Neural progenitor cell (in vitro differentiated cells): ENCODE data around the gene COLEC11. TPM values are rescaled to one million over a fixed set of nuclear protein-coding genes. Genes with fewer than 3 reads are reported as not detected.
A peak's percentile ranks its signal among the peaks of the same experiment; 100 is the strongest.

ENCODE experiments used
- DNase-seq: peaks from one replicate; pipeline ENCODE4 v3.0.0-alpha.2; 2016; ENCODE audit warnings: low spot score
- H2AFZ ChIP-seq: fragments of 200-600 bp; sonication (generic); replicated peaks from 2 replicates; pipeline ENCODE4 v1.6.1; 2016; ENCODE audit warnings: antibody characterized with exemption
- H3F3A ChIP-seq: fragments of 200-600 bp; sonication (generic); 2 replicates; pipeline ENCODE4 v1.6.1; 2016; ENCODE audit warnings: antibody characterized with exemption, low read depth
- H3K27ac ChIP-seq: fragments of 200-600 bp; sonication (generic); 2 replicates; pipeline ENCODE4 v1.5.1; 2016; ENCODE audit warnings: mild to moderate bottlenecking
- H3K27me3 ChIP-seq: fragments of 200-600 bp; sonication (generic); 2 replicates; pipeline ENCODE4 v1.6.1; 2016; ENCODE audit warnings: mild to moderate bottlenecking, moderate library complexity
- H3K36me3 ChIP-seq: fragments of 200-600 bp; sonication (generic); 2 replicates; pipeline ENCODE4 v1.5.1; 2016
- H3K4me1 ChIP-seq: fragments of 200-600 bp; sonication (generic); 2 replicates; pipeline ENCODE4 v1.6.1; 2016; ENCODE audit warnings: mixed run types
- H3K4me2 ChIP-seq: fragments of 200-600 bp; sonication (generic); 2 replicates; pipeline ENCODE4 v1.6.1; 2016
- H3K4me3 ChIP-seq: fragments of 200-600 bp; sonication (generic); 2 replicates; pipeline ENCODE4 v1.5.1; 2016
- H3K79me2 ChIP-seq: fragments of 200-600 bp; sonication (generic); 2 replicates; pipeline ENCODE4 v1.6.1; 2016; ENCODE audit warnings: low read depth
- H3K9ac ChIP-seq: fragments of 200-600 bp; sonication (generic); 2 replicates; pipeline ENCODE4 v1.6.1; 2016
- H3K9me3 ChIP-seq: fragments of 200-600 bp; sonication (generic); 2 replicates; pipeline ENCODE4 v1.5.1; 2016; ENCODE audit warnings: low read depth
- H4K20me1 ChIP-seq: fragments of 200-600 bp; sonication (generic); 2 replicates; pipeline ENCODE4 v1.6.1; 2016; ENCODE audit warnings: low read depth
- H3K27ac Mint-ChIP-seq: 3 replicates; pipeline ENCODE4 v1.8.0; 2021; ENCODE audit warnings: mixed read lengths
- H3K27me3 Mint-ChIP-seq: 2 replicates; pipeline ENCODE4 v1.8.0; 2022; ENCODE audit warnings: low read depth, mild to moderate bottlenecking, inconsistent platforms, moderate library complexity, mixed read lengths; ENCODE audit not compliant: insufficient read depth
- H3K36me3 Mint-ChIP-seq: 3 replicates; pipeline ENCODE4 v1.8.0; 2021; ENCODE audit warnings: mixed read lengths
- H3K4me1 Mint-ChIP-seq: 3 replicates; pipeline ENCODE4 v1.8.0; 2021; ENCODE audit warnings: mixed read lengths
- H3K4me3 Mint-ChIP-seq: 3 replicates; pipeline ENCODE4 v1.8.0; 2021; ENCODE audit warnings: mild to moderate bottlenecking, moderate library complexity, mixed read lengths
- H3K9me3 Mint-ChIP-seq: 3 replicates; pipeline ENCODE4 v1.8.0; 2020; ENCODE audit warnings: mixed read lengths
- EZH2 ChIP-seq: fragments of 200-600 bp; sonication (generic); IDR thresholded peaks from 2 replicates; pipeline ENCODE4 v1.6.1; 2017; ENCODE audit warnings: antibody characterized with exemption, mild to moderate bottlenecking, moderate library complexity
- EZH2phosphoT487 ChIP-seq: fragments of 200-600 bp; sonication (generic); IDR thresholded peaks from 2 replicates; pipeline ENCODE4 v1.6.1; 2017; ENCODE audit warnings: antibody characterized with exemption
- total RNA-seq: library from RNA; depleted of rRNA; stranded (reverse); fragments of >200 nt; gene quantifications from 2 replicates; pipeline ENCODE4 v1.2.3, GENCODE V29; 2015; ENCODE audit warnings: low replicate concordance
- TF ChIP-seq, protein P1 (sequence below): fragments of 200-600 bp; sonication (generic); IDR thresholded peaks from 2 replicates; pipeline ENCODE4 v1.5.1; 2017; ENCODE audit warnings: antibody characterized with exemption, mild to moderate bottlenecking

Gene COLEC11
- total RNA-seq, 1 donor from 2014 or later, result not detected

DNA sequence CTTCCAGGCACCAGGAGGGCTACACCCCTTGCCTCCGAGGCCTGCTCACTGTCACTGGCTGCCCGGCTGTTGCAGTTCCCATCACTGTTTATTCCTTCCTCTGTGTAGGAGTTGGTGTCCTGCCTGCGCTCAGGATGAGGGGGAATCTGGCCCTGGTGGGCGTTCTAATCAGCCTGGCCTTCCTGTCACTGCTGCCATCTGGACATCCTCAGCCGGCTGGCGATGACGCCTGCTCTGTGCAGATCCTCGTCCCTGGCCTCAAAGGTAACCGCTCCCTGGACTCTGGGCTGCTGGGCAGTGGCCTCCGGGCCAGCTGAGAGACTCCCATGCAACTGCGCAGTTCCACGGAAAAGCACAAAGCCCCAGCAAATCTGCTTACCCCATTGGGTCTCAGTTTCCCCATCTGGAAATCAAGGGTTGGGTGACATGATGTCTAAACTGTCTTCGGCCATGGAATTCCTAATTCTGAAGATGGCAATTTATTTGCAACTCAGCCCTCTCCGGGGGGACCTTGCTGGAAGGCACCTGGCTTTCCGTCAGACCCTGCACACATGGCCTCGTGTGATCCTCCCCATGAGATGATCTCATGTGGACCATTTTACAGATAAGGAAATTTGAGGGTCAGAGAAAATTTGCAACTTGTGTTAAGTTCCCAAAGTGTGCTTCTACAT is 9.4 kb downstream of the COLEC11 start:
- Histone ChIP-seq H3K4me3 (no peak overlapping the region), H3K4me1 (no peaks in the 10 kb centered on the region), H2AFZ (no peak overlapping the region), H3K79me2 (no peaks in the 10 kb centered on the region), H3K9me3 (no peaks in the 10 kb centered on the region), H4K20me1 (no peaks in the 10 kb centered on the region), H3K27ac (no peak overlapping the region), H3K27me3 (peaks cover 31% of the 10 kb centered on the region), H3K4me2 (no peak overlapping the region), H3K36me3 (no peaks in the 10 kb centered on the region), H3K9ac (no peak overlapping the region), H3F3A (no peaks in the 10 kb centered on the region)
- Mint-ChIP-seq H3K27me3 (peaks cover 9% of the 10 kb centered on the region), H3K36me3 (no peaks in the 10 kb centered on the region), H3K4me3 (no peak overlapping the region), H3K9me3 (no peaks in the 10 kb centered on the region), H3K27ac (no peak overlapping the region), H3K4me1 (peaks cover 20% of the 10 kb centered on the region)
- DNase-seq, result no peak
- no peak for TF ChIP-seq EZH2phosphoT487

DNA sequence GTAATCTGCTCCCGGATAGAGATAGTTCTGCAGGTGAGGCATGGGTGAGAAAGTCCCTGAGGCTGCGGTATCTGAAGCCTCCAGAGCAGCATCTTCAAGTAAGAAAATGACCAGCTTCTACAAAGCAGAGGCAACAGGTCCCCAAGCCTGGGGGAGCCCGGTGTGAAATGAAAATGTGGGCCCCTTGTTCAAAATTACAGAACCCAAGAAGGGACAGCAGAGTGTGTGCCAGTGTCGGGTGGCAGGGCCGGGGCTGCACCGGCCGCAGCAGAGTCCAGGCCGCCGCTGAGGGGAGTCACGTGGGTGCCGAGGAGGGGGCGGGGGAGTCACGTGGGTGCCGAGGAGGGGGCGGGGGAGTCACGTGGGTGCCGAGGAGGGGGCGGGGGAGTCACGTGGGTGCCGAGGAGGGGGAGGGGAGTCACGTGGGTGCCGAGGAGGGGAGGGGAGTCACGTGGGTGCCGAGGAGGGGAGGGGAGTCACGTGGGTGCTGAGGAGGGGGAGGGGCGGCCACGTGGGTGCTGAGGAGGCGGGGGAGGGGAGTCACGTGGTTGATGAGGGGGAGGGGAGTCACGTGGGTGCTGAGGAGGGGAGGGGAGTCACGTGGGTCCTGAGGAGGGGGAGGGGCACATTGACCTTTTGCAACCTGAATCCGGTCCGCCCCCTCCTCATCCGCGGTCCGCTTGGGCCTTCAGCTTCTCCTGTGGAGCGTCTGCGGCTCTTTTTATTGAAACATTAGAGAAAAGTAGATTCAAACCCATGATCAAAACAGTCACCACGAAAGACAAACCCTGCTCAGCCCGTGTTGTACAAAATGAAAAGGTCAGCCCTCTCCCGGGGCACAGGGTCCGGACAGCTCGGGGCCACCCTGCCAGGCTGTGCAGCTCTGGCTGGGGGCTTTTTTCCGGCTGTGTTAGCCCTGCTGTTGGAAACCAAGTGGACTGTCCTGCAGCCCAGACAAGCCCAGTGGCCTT is 10.4 kb downstream of the COLEC11 start:
- Histone ChIP-seq H3K27ac (no peak overlapping the region), H3K27me3 (peaks cover 38% of the 10 kb centered on the region), H3K4me3 (no peak overlapping the region), H3K36me3 (no peaks in the 10 kb centered on the region), H3K9me3 (no peaks in the 10 kb centered on the region), H3K4me1 (no peaks in the 10 kb centered on the region), H4K20me1 (no peaks in the 10 kb centered on the region), H2AFZ (no peak overlapping the region), H3F3A (no peaks in the 10 kb centered on the region), H3K4me2 (no peak overlapping the region), H3K9ac (no peak overlapping the region), H3K79me2 (no peaks in the 10 kb centered on the region)
- Mint-ChIP-seq H3K4me1 (peaks cover 23% of the 10 kb centered on the region), H3K9me3 (no peaks in the 10 kb centered on the region), H3K27me3 (peaks cover 7% of the 10 kb centered on the region), H3K4me3 (no peak overlapping the region), H3K36me3 (no peaks in the 10 kb centered on the region), H3K27ac (peak overlapping the region; percentile 86)
- DNase-seq, result no peak
- TF ChIP-seq, protein P1, sequence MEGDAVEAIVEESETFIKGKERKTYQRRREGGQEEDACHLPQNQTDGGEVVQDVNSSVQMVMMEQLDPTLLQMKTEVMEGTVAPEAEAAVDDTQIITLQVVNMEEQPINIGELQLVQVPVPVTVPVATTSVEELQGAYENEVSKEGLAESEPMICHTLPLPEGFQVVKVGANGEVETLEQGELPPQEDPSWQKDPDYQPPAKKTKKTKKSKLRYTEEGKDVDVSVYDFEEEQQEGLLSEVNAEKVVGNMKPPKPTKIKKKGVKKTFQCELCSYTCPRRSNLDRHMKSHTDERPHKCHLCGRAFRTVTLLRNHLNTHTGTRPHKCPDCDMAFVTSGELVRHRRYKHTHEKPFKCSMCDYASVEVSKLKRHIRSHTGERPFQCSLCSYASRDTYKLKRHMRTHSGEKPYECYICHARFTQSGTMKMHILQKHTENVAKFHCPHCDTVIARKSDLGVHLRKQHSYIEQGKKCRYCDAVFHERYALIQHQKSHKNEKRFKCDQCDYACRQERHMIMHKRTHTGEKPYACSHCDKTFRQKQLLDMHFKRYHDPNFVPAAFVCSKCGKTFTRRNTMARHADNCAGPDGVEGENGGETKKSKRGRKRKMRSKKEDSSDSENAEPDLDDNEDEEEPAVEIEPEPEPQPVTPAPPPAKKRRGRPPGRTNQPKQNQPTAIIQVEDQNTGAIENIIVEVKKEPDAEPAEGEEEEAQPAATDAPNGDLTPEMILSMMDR, result no peak
- TF ChIP-seq EZH2phosphoT487 (no peak), EZH2 (no peak)

DNA sequence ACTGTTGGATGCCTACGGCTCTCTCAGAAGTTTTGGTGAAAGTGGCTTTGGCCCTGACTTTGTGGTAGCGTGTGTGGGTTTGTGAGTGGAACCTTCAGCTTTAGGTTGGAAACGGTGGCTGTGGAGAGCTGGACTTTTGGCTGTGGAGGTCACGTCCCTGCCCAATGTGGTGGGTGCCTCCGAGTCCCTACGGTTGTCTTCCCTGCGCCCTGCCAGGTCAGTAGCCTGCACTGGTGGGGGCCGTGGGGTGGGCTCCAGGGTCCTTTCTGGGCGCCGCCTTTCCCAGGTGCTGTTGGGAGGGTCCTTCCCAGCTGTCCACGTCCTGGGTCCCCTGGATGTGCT is 11.1 kb downstream of the COLEC11 start:
- H3K9me3 ChIP-seq, result no peaks in the 10 kb centered on the region
- H3K4me1 Mint-ChIP-seq, result peaks cover 29% of the 10 kb centered on the region
- H3K27ac Mint-ChIP-seq, result no peak overlapping the region
- H3K4me2 ChIP-seq, result no peak overlapping the region
- peaks cover 5% of the 10 kb centered on the region for H3F3A ChIP-seq
- no peak overlapping the region for H3K27ac ChIP-seq
- no peaks in the 10 kb centered on the region for H3K36me3 Mint-ChIP-seq
- H3K27me3 ChIP-seq, result peaks cover 45% of the 10 kb centered on the region
- H4K20me1 ChIP-seq, result no peaks in the 10 kb centered on the region
- no peak overlapping the region for H3K4me3 ChIP-seq
- no peaks in the 10 kb centered on the region for H3K9me3 Mint-ChIP-seq
- H3K4me3 Mint-ChIP-seq, result no peak overlapping the region
- no peak overlapping the region for H2AFZ ChIP-seq
- TF ChIP-seq, protein P1, result no peak
- no peak for TF ChIP-seq EZH2
- TF ChIP-seq EZH2phosphoT487, result no peak
- H3K79me2 ChIP-seq, result no peaks in the 10 kb centered on the region
- H3K4me1 ChIP-seq, result peaks cover 2% of the 10 kb centered on the region
- H3K27me3 Mint-ChIP-seq, result peaks cover 5% of the 10 kb centered on the region
- no peak for DNase-seq
- no peak overlapping the region for H3K9ac ChIP-seq
- H3K36me3 ChIP-seq, result no peaks in the 10 kb centered on the region
